ENCODE measurements around the gene SPRR5. TPM values are rescaled to one million over a fixed set of nuclear protein-coding genes. Genes with fewer than 3 reads are reported as not detected.

Gene SPRR5
- total and polyA plus RNA-seq, 2 experiments from 2014 or later = not detected

DNA sequence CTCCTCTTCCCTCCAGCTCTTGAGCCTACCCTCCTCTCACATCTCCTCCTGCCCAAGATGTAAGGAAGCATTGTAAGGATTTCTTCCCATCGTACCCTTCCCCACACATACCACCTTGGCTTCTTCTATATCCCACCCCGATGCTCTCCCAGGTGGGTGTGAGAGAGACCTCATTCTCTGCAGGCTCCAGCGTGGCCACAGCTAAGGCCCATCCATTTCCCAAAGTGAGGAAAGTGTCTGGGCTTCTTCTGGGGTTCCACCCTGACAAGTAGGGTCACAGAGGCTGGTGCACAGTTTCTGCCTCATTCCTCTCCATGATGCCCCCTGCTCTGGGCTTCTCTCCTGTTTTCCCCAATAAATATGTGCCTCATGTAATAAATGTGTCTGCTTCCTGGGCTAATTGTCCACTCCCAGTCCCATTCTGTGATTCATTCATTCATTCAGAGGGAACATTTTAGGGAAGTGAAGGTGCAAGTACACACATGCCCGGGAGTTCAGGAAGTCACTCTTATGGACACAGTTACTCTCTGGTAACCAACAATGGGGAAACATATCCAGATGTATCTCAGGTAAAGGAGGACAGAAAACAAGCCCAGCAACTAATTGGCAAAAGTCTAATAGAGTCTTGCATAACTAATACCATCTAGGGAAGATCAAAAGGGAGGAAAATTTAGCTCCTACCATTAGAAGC, 25.3 kb downstream of the SPRR5 start:
- Histone ChIP-seq H3K4me1 (ENCODE audit: low read depth) (no peaks in the 10 kb centered on the region), H3K9me3 (ENCODE audit: low read depth) (no peaks in the 10 kb centered on the region), H3K27me3 (no peaks in the 10 kb centered on the region), H3K4me3 (no peak overlapping the region), H3K27ac (no peak overlapping the region), H3K36me3 (no peaks in the 10 kb centered on the region)
- TF ChIP-seq CTCF (IDR thresholded peaks at IDR 0.05; ENCODE audit: low read depth, low read length) = no peak
- DNase-seq (ENCODE audit: low read depth in 1 of 2, low spot score in 1 of 2) = no peak

DNA sequence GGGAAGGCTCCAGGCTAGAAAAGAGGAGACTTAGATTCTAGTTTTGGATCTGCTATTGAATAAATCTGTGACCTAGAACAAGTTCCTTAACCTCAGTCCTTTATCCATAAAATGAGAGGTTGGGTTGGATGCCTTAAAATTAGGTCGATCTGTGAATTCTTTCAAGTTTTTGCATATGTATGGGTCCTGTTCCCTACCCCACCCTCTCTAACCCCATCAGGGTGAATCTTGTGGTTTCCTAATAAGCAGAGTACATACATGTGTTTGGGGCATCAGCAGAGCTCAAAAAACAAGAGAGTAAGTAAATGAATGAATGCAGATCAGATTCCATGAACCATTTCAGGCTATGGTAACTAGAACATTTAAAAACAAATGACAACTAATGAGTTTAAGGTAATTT, 29.7 kb downstream of the SPRR5 start:
- Histone ChIP-seq H3K36me3 (no peaks in the 10 kb centered on the region), H3K4me1 (ENCODE audit: low read depth) (no peaks in the 10 kb centered on the region), H3K27me3 (no peaks in the 10 kb centered on the region), H3K9me3 (ENCODE audit: low read depth) (no peaks in the 10 kb centered on the region), H3K27ac (no peak overlapping the region), H3K4me3 (no peak overlapping the region)
- no peak for DNase-seq (ENCODE audit: low read depth in 1 of 2, low spot score in 1 of 2)
- no peak for TF ChIP-seq CTCF (IDR thresholded peaks at IDR 0.05; ENCODE audit: low read depth, low read length)

DNA sequence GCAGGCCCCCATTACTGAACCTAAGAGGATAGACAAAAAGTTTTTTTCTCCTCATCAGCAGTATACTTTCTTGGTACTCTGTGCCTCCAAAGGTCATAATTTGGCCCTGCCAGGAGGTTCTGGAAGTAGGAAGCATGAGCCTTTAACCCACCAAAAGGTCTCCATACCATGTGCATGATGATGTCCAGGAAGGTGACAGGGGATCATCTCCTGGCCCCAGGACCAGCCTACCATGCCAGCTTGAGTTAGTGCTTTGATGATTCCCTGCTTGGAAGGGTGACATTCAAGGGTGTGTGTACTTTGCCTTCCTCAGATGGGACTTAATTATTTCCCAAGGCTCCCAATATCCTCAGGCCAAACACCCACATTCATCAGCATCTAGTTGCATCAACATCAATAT, 30.6 kb downstream of the SPRR5 start:
- TF ChIP-seq CTCF (IDR thresholded peaks at IDR 0.05; ENCODE audit: low read depth, low read length) = no peak
- no peak for DNase-seq (ENCODE audit: low read depth in 1 of 2, low spot score in 1 of 2)
- H3K4me1 ChIP-seq (ENCODE audit: low read depth) = no peaks in the 10 kb centered on the region
- H3K36me3 ChIP-seq = no peaks in the 10 kb centered on the region
- H3K27ac ChIP-seq = no peak overlapping the region
- no peaks in the 10 kb centered on the region for H3K27me3 ChIP-seq
- H3K4me3 ChIP-seq = no peak overlapping the region
- H3K9me3 ChIP-seq (ENCODE audit: low read depth) = no peaks in the 10 kb centered on the region

DNA sequence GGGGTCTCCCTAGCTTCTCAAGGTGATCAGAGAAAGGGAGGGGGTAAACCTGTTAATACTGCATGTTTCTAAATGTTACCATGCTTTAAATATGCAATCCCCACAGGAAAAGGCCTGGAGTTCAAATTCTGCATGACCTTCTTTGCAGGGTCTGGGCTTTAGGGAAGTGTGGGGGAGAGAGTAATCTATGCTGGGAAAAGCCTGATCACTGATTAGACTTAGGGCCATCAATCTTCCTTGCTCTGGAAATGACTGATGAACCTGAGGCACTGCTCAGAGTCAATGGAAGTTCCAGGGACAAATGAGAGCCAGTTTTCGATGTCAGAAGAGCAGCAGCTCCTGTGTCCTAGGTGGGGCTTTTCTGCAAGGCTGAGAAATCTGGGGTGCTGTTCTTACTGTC, 33.7 kb downstream of the SPRR5 start:
- TF ChIP-seq CTCF (IDR thresholded peaks at IDR 0.05; ENCODE audit: low read depth, low read length) = no peak
- Histone ChIP-seq H3K36me3 (no peaks in the 10 kb centered on the region), H3K4me3 (no peak overlapping the region), H3K27me3 (no peaks in the 10 kb centered on the region), H3K4me1 (ENCODE audit: low read depth) (no peaks in the 10 kb centered on the region), H3K27ac (no peak overlapping the region), H3K9me3 (ENCODE audit: low read depth) (no peaks in the 10 kb centered on the region)
- DNase-seq (ENCODE audit: low read depth in 1 of 2, low spot score in 1 of 2) = no peak

GRCh38 chr1:152981146-152981871, 34.3 kb downstream of the SPRR5 start:
- H3K36me3 ChIP-seq = no peaks in the 10 kb centered on the region
- H3K27me3 ChIP-seq = no peaks in the 10 kb centered on the region
- no peak overlapping the region for H3K27ac ChIP-seq
- no peak for TF ChIP-seq CTCF (IDR thresholded peaks at IDR 0.05; ENCODE audit: low read depth, low read length)
- no peak overlapping the region for H3K4me3 ChIP-seq
- H3K4me1 ChIP-seq (ENCODE audit: low read depth) = no peaks in the 10 kb centered on the region
- H3K9me3 ChIP-seq (ENCODE audit: low read depth) = no peaks in the 10 kb centered on the region
- DNase-seq (ENCODE audit: low read depth in 1 of 2, low spot score in 1 of 2) = no peak
